GM23248 (cell line): ENCODE results near the gene PHF21B. TPM values are rescaled to one million over a fixed set of nuclear protein-coding genes. Genes with fewer than 3 reads are reported as not detected.
"Not testable (repeated sequence)": the region's sequence is repeated elsewhere in the genome, so short reads cannot be mapped to it uniquely, and the experiment has no call there.

Experiments used
- DNase-seq: peaks from one replicate; pipeline ENCODE4 v3.0.0-alpha.2; 2015
- H2AFZ ChIP-seq: fragments of 200-600 bp; sonication (generic); 2 replicates; pipeline ENCODE4 v1.6.1; 2016; ENCODE audit warnings: antibody characterized with exemption
- H3F3A ChIP-seq: fragments of 200-600 bp; sonication (generic); 2 replicates; pipeline ENCODE4 v1.6.1; 2016; ENCODE audit warnings: mild to moderate bottlenecking, antibody characterized with exemption, mixed run types; ENCODE audit not compliant: insufficient read depth
- H3K27ac ChIP-seq: fragments of 200-600 bp; sonication (generic); 2 replicates; pipeline ENCODE4 v1.5.1; 2016; ENCODE audit warnings: mild to moderate bottlenecking
- H3K27me3 ChIP-seq: fragments of 200-600 bp; sonication (generic); replicated peaks from 2 replicates; pipeline ENCODE4 v1.6.1; 2016; ENCODE audit warnings: mild to moderate bottlenecking; ENCODE audit not compliant: insufficient read depth
- H3K36me3 ChIP-seq: fragments of 200-600 bp; sonication (generic); 2 replicates; pipeline ENCODE4 v1.6.1; 2016; ENCODE audit warnings: low read depth, mild to moderate bottlenecking
- H3K4me1 ChIP-seq: fragments of 200-600 bp; sonication (generic); 2 replicates; pipeline ENCODE4 v1.6.1; 2016; ENCODE audit warnings: mild to moderate bottlenecking; ENCODE audit not compliant: insufficient read depth
- H3K4me2 ChIP-seq: fragments of 200-600 bp; sonication (generic); one replicate; pipeline ENCODE4 v1.6.1; 2016; ENCODE audit warnings: mild to moderate bottlenecking; ENCODE audit not compliant: unreplicated experiment
- H3K4me3 ChIP-seq: fragments of 200-600 bp; sonication (generic); 2 replicates; pipeline ENCODE4 v1.5.1; 2016; ENCODE audit warnings: mild to moderate bottlenecking
- H3K79me2 ChIP-seq: fragments of 200-600 bp; sonication (generic); 2 replicates; pipeline ENCODE4 v1.6.1; 2016; ENCODE audit warnings: mild to moderate bottlenecking; ENCODE audit not compliant: insufficient read depth
- H3K9ac ChIP-seq: fragments of 200-600 bp; sonication (generic); 2 replicates; pipeline ENCODE4 v1.6.1; 2016; ENCODE audit warnings: mild to moderate bottlenecking
- H3K9me2 ChIP-seq: fragments of 200-600 bp; sonication (generic); 2 replicates; pipeline ENCODE4 v1.6.1; 2016; ENCODE audit warnings: mixed run types, mild to moderate bottlenecking, moderate library complexity; ENCODE audit not compliant: insufficient read depth
- H3K9me3 ChIP-seq: fragments of 200-600 bp; sonication (generic); one replicate; pipeline ENCODE4 v1.6.1; 2017; ENCODE audit warnings: low read depth
- H4K20me1 ChIP-seq: fragments of 200-600 bp; sonication (generic); 2 replicates; pipeline ENCODE4 v1.6.0; 2016; ENCODE audit not compliant: insufficient read depth
- EZH2 ChIP-seq: fragments of 200-600 bp; sonication (generic); IDR thresholded peaks from 2 replicates; pipeline ENCODE4 v1.6.1; 2018; ENCODE audit warnings: antibody characterized with exemption, mild to moderate bottlenecking; ENCODE audit not compliant: insufficient read depth, poor library complexity, severe bottlenecking
- EZH2phosphoT487 ChIP-seq: fragments of 200-600 bp; sonication (generic); IDR thresholded peaks from 2 replicates; pipeline ENCODE4 v1.6.1; 2018; ENCODE audit warnings: antibody characterized with exemption, moderate library complexity, mild to moderate bottlenecking, low read depth; ENCODE audit not compliant: insufficient read depth
- WGBS, 2 experiments: methylation state at CpG; one replicate each; pipeline ENCODE4 v1.1.6; 2015 to 2017; ENCODE audit warnings: low lambda C conversion rate in 2 of 2, low coverage in 1 of 2; ENCODE audit errors: missing lambda C conversion rate in 2 of 2; 5-methylcytosine and 5-hydroxymethylcytosine counted together
- in situ Hi-C: fragments of 300-500 bp; cut with MboI; formaldehyde crosslinking; loops from 2 replicates; pipeline ENCODE4 v1.15.0; 2020
- polyA plus RNA-seq: library from polyadenylated mRNA; unstranded; fragments of >200 nt; fragmentation: Nextera tagmentation; extraction: Ambion mirVana; gene quantifications from 2 replicates; pipeline ENCODE4 v1.2.1, GENCODE V29; 2016
- total RNA-seq: library from RNA; depleted of rRNA; stranded (reverse); fragments of >200 nt; shearing (Covaris generic); gene quantifications from 2 replicates; pipeline ENCODE4 v1.2.3, GENCODE V29; 2014

The PHF21B gene
- total and polyA plus RNA-seq, 2 experiments from 2014 or later, result not detected

DNA sequence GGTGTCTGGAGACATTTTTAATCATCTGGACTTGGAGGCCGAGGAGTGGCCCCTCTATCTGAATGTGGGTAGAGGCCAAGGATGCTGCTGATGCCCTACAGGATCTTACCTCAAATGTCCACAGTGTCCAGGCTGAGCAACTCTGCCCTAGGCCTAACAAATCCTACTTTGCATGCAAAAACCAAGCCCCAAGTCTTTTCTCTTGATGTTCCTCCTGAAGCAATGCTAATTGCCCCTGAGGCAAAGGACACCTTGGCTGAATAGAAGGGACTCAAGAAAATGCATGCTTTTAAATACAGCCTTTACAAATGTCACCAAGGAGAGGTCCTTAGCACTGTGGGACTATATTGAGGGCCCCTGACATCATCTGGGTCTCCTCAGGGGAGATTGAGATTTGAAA, 43.8 kb upstream of the PHF21B start:
- Histone ChIP-seq H3K79me2 (no peaks in the 10 kb centered on the region), H3K9me3 (no peaks in the 10 kb centered on the region), H3K9ac (no peak overlapping the region), H3K4me2 (no peak overlapping the region), H3K9me2 (no peaks in the 10 kb centered on the region), H3K4me1 (no peaks in the 10 kb centered on the region), H3K27ac (no peak overlapping the region), H3K36me3 (no peaks in the 10 kb centered on the region), H3F3A (no peaks in the 10 kb centered on the region), H4K20me1 (no peaks in the 10 kb centered on the region), H3K27me3 (peaks cover 41% of the 10 kb centered on the region), H3K4me3 (no peak overlapping the region), H2AFZ (no peak overlapping the region)
- no peak for DNase-seq
- TF ChIP-seq EZH2, result no peak
- no peak for TF ChIP-seq EZH2phosphoT487
- WGBS, 2 experiments, result 0 to 6% methylated on average over 1 of the region's 1 CpG
- in situ Hi-C loops, result no loop called here

DNA sequence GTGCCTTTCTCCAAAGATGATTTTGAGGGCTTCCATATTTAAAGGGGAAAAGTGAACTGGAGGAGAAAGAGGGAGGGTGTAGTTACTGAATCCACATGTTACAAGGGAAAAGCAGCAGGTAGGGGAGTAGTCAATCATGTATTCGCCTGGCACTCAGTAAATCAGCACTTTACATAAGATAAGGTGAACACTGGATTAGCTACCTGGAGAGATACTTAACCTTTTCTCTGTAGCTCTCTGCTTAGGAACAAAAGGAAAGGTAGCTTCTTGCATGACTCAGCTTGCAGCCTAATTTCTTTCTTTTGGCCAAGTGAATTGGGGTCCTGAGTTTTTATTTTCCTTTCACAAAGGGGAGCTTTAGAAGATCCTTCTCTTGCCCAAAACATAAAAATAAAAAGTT, 43.3 kb upstream of the PHF21B start:
- no peak overlapping the region for H3K4me2 ChIP-seq
- no peaks in the 10 kb centered on the region for H4K20me1 ChIP-seq
- DNase-seq, result no peak
- H3K79me2 ChIP-seq, result no peaks in the 10 kb centered on the region
- no peak overlapping the region for H3K4me3 ChIP-seq
- H2AFZ ChIP-seq, result no peak overlapping the region
- H3K27ac ChIP-seq, result no peak overlapping the region
- TF ChIP-seq EZH2 (no peak), EZH2phosphoT487 (no peak)
- in situ Hi-C loops, result no loop called here
- no peaks in the 10 kb centered on the region for H3K36me3 ChIP-seq
- H3K9ac ChIP-seq, result no peak overlapping the region
- H3K9me2 ChIP-seq, result no peaks in the 10 kb centered on the region
- H3F3A ChIP-seq, result no peaks in the 10 kb centered on the region
- H3K4me1 ChIP-seq, result no peaks in the 10 kb centered on the region
- H3K9me3 ChIP-seq, result no peaks in the 10 kb centered on the region
- peaks cover 41% of the 10 kb centered on the region for H3K27me3 ChIP-seq
- WGBS, 2 experiments, result 0 to 11% methylated on average over 1 of the region's 1 CpG

DNA sequence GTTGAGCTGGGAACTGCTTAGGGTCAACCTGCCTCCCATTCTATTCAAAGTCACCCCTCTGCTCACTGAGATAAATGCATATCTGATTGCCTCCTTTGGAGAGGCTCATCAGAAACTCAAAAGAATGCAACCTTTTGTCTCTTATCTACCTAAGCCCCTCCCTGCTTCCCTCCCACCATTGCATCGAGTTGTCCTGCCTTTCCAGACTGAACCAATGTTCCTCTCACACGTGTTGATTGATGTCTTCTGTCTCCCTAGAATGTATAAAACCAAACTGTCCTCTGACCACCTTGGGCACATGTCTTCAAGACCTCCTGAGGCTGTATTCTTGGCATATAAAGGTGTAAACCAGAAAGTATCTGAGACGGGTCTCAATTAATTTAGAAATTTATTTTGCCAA, 42.9 kb upstream of the PHF21B start:
- H3K36me3 ChIP-seq, H4K20me1 ChIP-seq, H3K27ac ChIP-seq, in situ Hi-C loops, H3F3A ChIP-seq, H3K9ac ChIP-seq, H2AFZ ChIP-seq, H3K79me2 ChIP-seq, DNase-seq, H3K9me2 ChIP-seq, H3K4me2 ChIP-seq, H3K4me1 ChIP-seq, H3K4me3 ChIP-seq, H3K9me3 ChIP-seq: not testable (repeated sequence)
- peaks cover 41% of the 10 kb centered on the region for H3K27me3 ChIP-seq
- 13 to 17% methylated on average over 3 of the region's 3 CpGs for WGBS, 2 experiments

DNA sequence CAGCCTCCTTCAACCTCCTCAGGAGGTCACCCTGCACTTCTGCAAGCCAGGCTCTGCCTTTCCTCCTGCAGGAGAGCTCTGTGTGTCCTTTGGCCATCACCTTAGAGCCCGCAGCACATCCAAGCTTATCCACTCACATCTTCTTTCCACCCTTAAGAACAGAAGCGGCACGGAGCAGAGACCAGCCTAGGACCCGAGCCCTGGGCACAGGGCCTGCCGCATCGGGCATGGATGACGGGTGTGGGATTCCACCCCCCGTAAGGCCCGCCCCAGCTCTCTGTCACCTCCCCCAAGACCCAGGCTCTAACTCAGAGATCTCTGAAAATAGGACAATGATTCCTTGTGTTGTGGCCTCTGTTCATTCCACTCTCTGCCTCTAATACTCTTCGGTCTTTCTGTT, 42.1 kb upstream of the PHF21B start:
- DNase-seq, result no peak
- Histone ChIP-seq H3K4me3 (no peak overlapping the region), H3K79me2 (no peaks in the 10 kb centered on the region), H3K36me3 (no peaks in the 10 kb centered on the region), H3K9me3 (no peaks in the 10 kb centered on the region), H3K27me3 (peaks cover 49% of the 10 kb centered on the region), H3F3A (no peaks in the 10 kb centered on the region), H3K4me2 (no peak overlapping the region), H4K20me1 (no peaks in the 10 kb centered on the region), H3K27ac (no peak overlapping the region), H2AFZ (no peak overlapping the region), H3K9me2 (no peaks in the 10 kb centered on the region), H3K9ac (no peak overlapping the region), H3K4me1 (no peaks in the 10 kb centered on the region)
- in situ Hi-C loops, result no loop called here
- WGBS, 2 experiments, result 62 to 73% methylated on average over 10 of the region's 10 CpGs
- no peak for TF ChIP-seq EZH2phosphoT487
- no peak for TF ChIP-seq EZH2

DNA sequence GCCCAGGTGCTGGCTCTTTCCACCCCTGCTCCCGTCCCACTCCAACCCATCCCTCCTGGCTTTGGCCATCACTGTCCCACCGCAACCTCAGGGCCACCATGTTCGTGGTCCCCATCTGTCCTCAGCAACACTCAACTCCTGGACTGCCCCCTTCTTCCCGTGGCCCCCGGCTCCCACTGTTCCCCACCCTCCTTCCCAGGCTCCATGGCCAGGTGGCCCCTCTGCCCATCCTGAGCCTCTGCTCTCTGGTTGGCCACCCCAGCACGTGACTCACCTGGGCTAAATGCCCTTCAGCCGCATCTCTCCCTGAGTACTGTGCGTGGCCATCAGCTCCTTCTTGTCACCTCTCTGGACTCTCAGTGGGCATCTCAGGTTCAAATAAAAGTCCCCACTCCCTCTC, 41.6 kb upstream of the PHF21B start:
- Histone ChIP-seq H3K79me2 (no peaks in the 10 kb centered on the region), H3K9me2 (no peaks in the 10 kb centered on the region), H3F3A (no peaks in the 10 kb centered on the region), H3K4me1 (no peaks in the 10 kb centered on the region), H3K4me3 (no peak overlapping the region), H3K36me3 (no peaks in the 10 kb centered on the region), H3K27me3 (peaks cover 47% of the 10 kb centered on the region), H3K27ac (no peak overlapping the region), H4K20me1 (no peaks in the 10 kb centered on the region), H2AFZ (no peak overlapping the region), H3K4me2 (no peak overlapping the region), H3K9ac (no peak overlapping the region), H3K9me3 (no peaks in the 10 kb centered on the region)
- no peak for DNase-seq
- TF ChIP-seq EZH2phosphoT487 (no peak), EZH2 (no peak)
- in situ Hi-C loops, result no loop called here
- WGBS, 2 experiments, result 66 to 75% methylated on average over 3 to 8 of the region's 8 CpGs
